NCI-H510A treated with DMSO at 0.1 percent for 48 hours (cell line): ENCODE measurements around the gene METTL17.

Source experiments
- DNase-seq: peaks from one replicate; lab custom pipeline; 2025; lab: John Stamatoyannopoulos, UW

Gene METTL17

GRCh38 chr14:21043387-21043973 is 53.7 kb downstream of the METTL17 start:
- DNase-seq = no peak

DNA sequence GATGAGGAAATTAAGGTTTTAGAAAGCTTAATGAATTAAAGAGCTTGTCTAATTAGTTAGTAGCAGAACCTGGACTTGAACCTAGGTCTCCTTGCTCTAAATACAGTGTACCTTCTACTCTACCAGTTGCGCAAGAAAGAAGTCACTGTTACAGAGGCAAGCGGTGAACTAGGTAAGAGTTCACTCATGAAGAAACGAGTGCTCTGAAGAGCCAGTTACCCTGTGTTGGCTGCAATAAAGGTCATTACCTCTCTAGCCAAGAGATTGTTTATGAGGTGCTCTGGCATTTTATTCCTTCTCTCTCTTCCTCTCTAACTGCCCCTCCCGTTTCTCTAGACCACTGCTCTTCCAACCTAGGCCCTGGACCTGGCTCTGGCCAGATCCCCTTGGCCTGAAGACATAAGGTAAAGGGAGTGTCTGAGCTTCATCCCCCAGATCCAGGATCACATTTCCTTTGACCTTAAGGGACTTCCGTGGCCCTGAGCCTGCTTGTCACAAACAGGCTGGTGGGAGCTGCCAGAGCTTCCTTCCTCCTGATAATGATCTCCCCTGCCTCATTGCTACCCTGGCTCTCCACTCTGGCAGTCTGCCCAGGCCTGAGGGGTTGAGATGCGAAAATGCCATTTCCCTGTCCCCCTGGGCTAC is 54.3 kb downstream of the METTL17 start:
- no peak for DNase-seq
